ENCODE data around the gene RASGRF2.

RASGRF2 gene

DNA sequence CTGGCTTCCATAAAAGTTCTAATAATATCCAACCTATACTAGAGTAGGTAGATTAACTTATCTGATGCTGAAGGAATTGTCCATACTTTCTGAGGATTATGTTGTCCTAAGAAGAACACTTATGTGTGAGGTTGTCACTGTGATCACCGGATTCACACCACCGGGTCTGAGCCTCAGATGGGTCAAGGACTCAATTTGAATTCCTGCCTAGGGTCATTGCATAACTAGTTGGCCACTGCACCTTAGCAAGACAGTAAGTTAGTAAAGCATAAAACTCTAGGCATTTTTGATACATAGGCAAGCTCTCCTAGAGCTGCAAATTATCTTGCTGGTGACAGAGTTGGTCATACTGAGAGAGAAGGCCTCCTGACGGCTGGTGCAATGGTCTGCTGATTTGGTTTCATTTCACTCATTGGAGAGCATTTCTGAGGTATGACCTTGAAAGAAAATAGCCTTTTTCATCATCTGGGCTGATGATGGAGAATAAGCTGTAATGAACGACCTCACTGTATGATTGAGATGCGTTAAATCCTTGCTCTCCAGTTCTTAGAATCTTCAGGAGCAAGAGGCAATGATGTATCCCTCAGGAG lies 200.9 kb downstream of the RASGRF2 start:
- no peak overlapping the region for H3K4me3 ChIP-seq

GRCh38 chr5:81162501-81162900 lies 202.3 kb downstream of the RASGRF2 start:
- H3K27ac ChIP-seq, result no peak overlapping the region
- H3K4me3 ChIP-seq, result no peak overlapping the region

More for the DNA sequence above, 200.9 kb downstream of the RASGRF2 start:
- H3K27ac ChIP-seq, result no peak overlapping the region

DNA sequence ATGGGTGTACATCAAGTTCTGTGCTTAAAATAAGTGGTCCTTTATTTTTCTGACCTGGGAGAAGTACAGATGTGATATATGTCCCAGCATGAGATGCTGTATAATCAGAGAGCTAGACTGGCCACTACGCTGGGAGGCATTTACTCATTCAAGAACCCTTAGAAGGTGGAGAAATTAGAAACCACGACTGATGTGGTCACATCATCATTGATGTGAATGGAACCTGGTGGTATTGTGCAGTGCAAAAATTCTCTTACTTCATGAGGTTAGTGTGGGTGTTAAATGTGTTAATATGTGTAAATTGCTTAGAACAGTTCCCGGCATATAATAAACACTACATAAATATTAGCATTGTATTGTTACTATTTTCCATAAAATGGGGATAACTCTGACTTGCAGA lies 203.5 kb downstream of the RASGRF2 start:
- Histone ChIP-seq H3K4me3 (no peak overlapping the region), H3K27ac (no peak overlapping the region)

DNA sequence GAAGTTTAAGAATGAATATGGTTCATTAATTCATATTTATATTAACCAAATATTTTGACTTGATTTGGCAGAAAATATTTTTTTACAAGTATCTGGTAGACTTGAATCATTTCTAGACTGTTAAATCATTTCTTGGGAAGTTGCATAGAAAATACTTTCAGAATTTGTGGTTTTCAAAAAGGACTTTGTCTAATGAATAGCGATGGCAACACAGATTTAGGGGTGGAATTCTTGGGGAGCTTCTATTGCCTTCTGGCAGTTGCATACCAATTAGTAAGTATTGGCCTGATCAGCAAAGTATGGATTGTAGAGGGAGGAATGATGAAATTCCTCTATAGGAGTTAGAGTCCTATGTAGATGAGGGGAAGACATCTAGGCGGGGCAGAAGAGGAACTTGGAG lies 204.3 kb downstream of the RASGRF2 start:
- H3K4me3 ChIP-seq, result no peak overlapping the region

GRCh38 chr5:81164936-81165335 lies 204.8 kb downstream of the RASGRF2 start:
- H3K4me3 ChIP-seq, result no peak overlapping the region
- H3K27ac ChIP-seq, result no peak overlapping the region

More for the DNA sequence above, 204.3 kb downstream of the RASGRF2 start:
- no peak overlapping the region for H3K27ac ChIP-seq

DNA sequence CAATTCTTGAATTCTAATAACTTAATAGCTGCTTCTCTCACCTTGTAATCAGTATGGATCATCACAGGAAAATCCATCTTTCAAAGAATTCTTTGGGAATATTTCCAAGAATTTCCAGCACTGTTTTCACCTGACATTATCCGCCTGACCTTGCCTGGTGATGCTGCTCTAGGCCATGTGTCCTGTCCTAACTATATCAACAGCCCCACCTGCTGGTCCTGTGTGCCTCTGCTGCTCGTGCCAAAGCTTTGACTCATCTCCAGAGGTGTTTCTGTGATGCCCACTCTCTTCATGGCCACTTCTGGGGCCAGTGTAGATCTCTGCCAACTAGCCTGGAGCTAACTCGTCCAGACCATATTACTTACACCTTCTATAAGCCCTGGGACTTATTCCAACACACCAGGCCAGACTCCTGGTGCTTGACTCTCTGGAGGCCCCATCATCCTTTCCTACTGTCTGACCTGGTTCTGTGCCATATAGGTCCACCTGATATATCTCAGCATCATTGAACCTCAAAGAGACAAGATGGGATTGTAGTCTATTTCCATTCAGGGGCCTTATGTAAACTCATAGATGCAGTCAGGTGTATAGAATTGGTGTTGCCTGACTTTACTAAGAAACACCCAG lies 205.4 kb downstream of the RASGRF2 start:
- Histone ChIP-seq H3K4me3 (no peak overlapping the region), H3K27ac (no peak overlapping the region)

DNA sequence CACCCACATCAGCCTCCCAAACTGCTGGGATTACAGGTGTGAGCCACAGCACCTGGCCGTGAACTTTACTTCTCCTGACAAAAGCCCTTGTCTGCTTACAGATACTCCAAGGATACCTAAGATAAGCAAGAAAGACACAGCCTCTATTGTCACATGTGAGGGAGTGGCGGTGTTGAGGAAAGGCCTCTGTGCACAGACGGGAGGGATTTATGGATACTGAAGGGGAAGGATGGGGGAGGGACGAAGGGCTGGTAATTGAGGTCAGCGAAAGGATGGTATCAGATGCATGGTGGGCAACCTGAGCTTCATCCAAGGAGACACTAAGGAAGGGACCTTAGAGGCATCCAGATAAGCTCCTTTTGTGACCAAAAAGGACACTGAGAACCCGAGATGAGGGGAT lies 206.3 kb downstream of the RASGRF2 start:
- Histone ChIP-seq H3K27ac (no peak overlapping the region), H3K4me3 (no peak overlapping the region)

GRCh38 chr5:81167078-81167477 lies 206.9 kb downstream of the RASGRF2 start:
- Histone ChIP-seq H3K27ac (no peak overlapping the region), H3K4me3 (no peak overlapping the region)

- Histone ChIP-seq H3K4me3 (no peak overlapping the region), H3K27ac (no peak overlapping the region)
These were observed 207.4 kb downstream of the RASGRF2 start for GRCh38 chr5:81167544-81167943.

DNA sequence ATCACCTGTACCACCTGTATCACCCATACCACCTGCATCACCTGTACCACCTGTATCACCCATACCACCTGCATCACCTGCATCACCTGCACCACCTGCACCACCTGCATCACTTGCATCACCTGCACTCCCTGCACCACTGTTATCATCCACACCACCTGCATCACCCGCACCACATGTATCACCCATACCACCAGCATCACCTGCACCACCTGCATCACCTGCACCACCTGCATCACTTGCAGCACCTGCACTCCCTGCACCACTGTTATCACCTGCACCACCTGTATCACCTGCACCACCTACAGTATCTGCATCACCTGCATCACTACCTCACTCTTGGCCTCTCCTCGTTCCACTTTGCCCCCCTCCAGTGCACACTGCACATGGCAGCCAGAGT lies 209.8 kb downstream of the RASGRF2 start:
- H3K4me3 ChIP-seq, result no peak overlapping the region
- no peak overlapping the region for H3K27ac ChIP-seq

GRCh38 chr5:81171769-81172168 lies 211.6 kb downstream of the RASGRF2 start:
- no peak overlapping the region for H3K4me3 ChIP-seq
- peak overlapping the region in 2 of 21 experiments; percentile 9 to 35 for H3K27ac ChIP-seq

DNA sequence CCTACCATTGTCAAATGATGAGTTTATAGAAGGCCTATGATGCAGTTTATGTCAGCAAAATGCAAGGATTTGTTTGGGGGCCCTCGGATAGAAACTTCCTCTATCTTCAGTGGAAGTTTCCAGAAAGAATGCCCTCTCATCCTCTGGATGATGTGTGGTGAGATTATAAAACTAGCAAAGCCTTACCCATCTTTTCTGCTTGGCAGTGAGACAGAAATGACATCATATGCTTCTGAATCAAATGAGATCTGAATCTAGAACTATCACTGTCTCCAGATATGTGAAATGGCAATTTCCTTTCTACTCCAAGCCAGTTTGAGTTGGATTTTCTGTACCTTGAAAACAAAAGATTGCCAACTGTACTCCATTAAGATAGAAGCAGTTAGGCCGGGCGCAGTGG lies 212.5 kb downstream of the RASGRF2 start:
- H3K4me3 ChIP-seq, result no peak overlapping the region
- no peak overlapping the region for H3K27ac ChIP-seq

DNA sequence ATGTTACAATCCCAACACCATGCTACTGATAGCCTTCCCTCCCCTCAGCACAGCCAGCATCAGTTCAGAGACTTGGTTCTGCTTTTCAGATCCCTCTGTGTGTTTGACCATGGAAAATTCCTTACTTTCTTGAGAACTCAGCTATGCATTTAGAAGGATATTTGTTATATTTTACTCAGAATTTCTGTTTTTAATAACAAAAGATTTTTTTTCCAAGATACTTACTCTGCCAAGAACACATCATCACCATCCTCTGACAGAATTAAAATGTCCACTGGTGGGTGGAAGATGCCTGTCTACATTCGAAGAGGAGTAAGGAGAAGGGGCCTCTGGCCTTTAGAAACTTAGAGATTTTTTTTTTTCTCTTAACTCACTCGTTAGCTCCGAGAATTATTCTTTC lies 216.9 kb downstream of the RASGRF2 start:
- Histone ChIP-seq H3K27ac (no peak overlapping the region), H3K4me3 (no peak overlapping the region)

DNA sequence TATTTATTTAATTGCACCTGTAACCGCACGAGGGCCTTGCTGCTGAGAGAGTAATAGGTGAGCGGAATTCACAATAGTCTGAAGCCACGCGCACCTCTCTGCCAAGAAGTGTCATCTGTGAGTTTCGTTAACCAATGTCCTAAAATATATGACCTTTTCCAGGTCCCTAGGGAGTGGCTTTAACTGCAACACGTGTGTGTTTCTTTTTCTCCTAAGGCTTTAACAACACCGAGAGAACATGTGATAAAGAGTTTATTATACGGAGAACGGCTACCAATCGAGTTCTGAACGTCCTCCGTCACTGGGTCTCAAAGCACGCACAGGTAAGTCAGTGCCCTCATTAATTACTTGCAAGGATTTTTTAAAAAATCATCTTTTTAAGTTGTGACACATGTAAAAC lies 219.8 kb downstream of the RASGRF2 start:
- H3K4me3 ChIP-seq, result no peak overlapping the region
- H3K27ac ChIP-seq, result no peak overlapping the region

GRCh38 chr5:81180780-81181460 lies 220.8 kb downstream of the RASGRF2 start:
- no peak overlapping the region for H3K4me3 ChIP-seq
- no peak overlapping the region for H3K27ac ChIP-seq

- Histone ChIP-seq H3K27ac (no peak overlapping the region), H3K4me3 (no peak overlapping the region)
These were observed 221.6 kb downstream of the RASGRF2 start for GRCh38 chr5:81181576-81182316.

DNA sequence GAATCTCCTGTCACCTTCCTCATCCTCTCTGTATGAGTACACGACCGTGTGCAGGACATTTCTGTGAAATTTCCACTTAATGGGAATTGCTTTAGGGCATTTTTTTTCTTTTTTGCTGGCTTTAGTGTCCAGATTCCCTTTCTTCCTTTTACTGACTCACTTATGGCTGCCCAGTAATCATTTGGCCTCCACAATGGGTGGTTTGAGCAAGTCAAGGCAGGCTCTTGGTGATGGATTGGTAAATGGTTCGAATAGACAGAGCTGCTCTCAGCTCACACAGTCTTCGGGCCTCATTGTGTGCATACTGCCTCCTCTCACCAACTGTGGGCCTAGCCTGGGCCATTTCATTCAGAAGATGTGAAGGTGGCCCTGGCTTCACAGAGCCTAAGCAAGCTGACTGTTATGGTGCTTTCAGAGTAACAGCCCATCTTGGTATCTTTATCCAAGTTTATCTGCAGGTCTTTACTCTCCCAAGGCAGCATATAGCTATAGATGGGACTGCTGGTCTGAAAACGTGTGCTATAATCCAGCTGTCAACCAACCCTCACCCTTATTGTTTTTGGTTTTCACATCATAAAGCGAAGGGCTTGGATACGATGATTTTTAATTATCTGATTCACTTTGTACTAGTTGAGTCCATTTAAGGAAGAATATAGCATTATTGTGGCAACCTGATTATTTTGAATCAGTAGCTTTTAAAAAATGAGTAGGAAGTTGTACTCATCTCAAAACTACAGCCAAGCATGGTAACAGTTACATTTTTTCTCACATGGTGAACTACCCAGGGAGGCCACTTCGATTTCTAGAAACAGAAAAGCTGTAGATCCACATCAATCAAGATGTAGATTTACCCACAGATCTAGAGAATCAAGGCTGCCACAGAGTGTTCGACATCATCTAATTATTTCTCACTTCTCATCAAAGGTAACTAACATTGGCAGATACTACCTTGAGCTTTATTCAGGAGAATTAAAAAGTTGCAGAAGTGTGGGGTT lies 222.5 kb downstream of the RASGRF2 start:
- H3K4me3 ChIP-seq, result no peak overlapping the region
- no peak overlapping the region for H3K27ac ChIP-seq

GRCh38 chr5:81183811-81184748 lies 223.9 kb downstream of the RASGRF2 start:
- H3K27ac ChIP-seq, result no peak overlapping the region
- no peak overlapping the region for H3K4me3 ChIP-seq

Measured in skin epidermis (tissue), 12 donors.